Activated CD4-positive, CD25-positive, alpha-beta regulatory T cell treated with anti-CD3 and anti-CD28 coated beads, Interleukin-2, amount 50 U/mL, for 72 hours (primary cell): Measurements from ENCODE around the gene KCNAB2.
A peak's percentile ranks its signal among the peaks of the same experiment; 100 is the strongest.

Source experiments
- DNase-seq: peaks from one replicate; pipeline ENCODE4 v3.0.0; 2021

The KCNAB2 gene

GRCh38 chr1:6113745-6114144, 68.1 kb downstream of the KCNAB2 start:
- no peak for DNase-seq

- no peak for DNase-seq
Measured at GRCh38 chr1:6116137-6116536, 70.4 kb downstream of the KCNAB2 start.

- no peak for DNase-seq
Measured at GRCh38 chr1:6117064-6117463, 71.4 kb downstream of the KCNAB2 start.

- no peak for DNase-seq
Measured at GRCh38 chr1:6117624-6118023, 71.9 kb downstream of the KCNAB2 start.

- DNase-seq: no peak
Measured at GRCh38 chr1:6118415-6118814, 72.7 kb downstream of the KCNAB2 start.

GRCh38 chr1:6121021-6121421, 75.3 kb downstream of the KCNAB2 start:
- DNase-seq: no peak

GRCh38 chr1:6121651-6122370, 76.1 kb downstream of the KCNAB2 start:
- no peak for DNase-seq

- DNase-seq: no peak
Measured at GRCh38 chr1:6123083-6123482, 77.4 kb downstream of the KCNAB2 start.

- DNase-seq: no peak
Measured at GRCh38 chr1:6123816-6124215, 78.1 kb downstream of the KCNAB2 start.

- DNase-seq: no peak
Measured at GRCh38 chr1:6124341-6124740, 78.7 kb downstream of the KCNAB2 start.

- no peak for DNase-seq
Measured at GRCh38 chr1:6124746-6125365, 79.2 kb downstream of the KCNAB2 start.

- no peak for DNase-seq
Measured at GRCh38 chr1:6125366-6125765, 79.7 kb downstream of the KCNAB2 start.

- DNase-seq: no peak
Measured at GRCh38 chr1:6126028-6126427, 80.3 kb downstream of the KCNAB2 start.

- DNase-seq: no peak
Measured at GRCh38 chr1:6126521-6127067, 80.9 kb downstream of the KCNAB2 start.

- peak; percentile 72 for DNase-seq
Measured at GRCh38 chr1:6127587-6128163, 82.0 kb downstream of the KCNAB2 start.

GRCh38 chr1:6128276-6129081, 82.8 kb downstream of the KCNAB2 start:
- no peak for DNase-seq

- no peak for DNase-seq
Measured at GRCh38 chr1:6129313-6129712, 83.6 kb downstream of the KCNAB2 start.

GRCh38 chr1:6130036-6130435, 84.3 kb downstream of the KCNAB2 start:
- DNase-seq: no peak

GRCh38 chr1:6130596-6130995, 84.9 kb downstream of the KCNAB2 start:
- DNase-seq: no peak

GRCh38 chr1:6131561-6131960, 85.9 kb downstream of the KCNAB2 start:
- no peak for DNase-seq

- DNase-seq: no peak
Measured at GRCh38 chr1:6133146-6133895, 87.6 kb downstream of the KCNAB2 start.

- no peak for DNase-seq
Measured at GRCh38 chr1:6134206-6134605, 88.5 kb downstream of the KCNAB2 start.
